Activated CD4-positive, CD25-positive, alpha-beta regulatory T cell treated with anti-CD3 and anti-CD28 coated beads, Interleukin-2, amount 50 U/mL, for 16 hours (primary cell): Measurements from ENCODE around the gene STARD3.
A peak's percentile ranks its signal among the peaks of the same experiment; 100 is the strongest.

Experiments
- DNase-seq: peaks from one replicate; pipeline ENCODE4 v3.0.0-alpha.2; 2020; ENCODE audit warnings: low read depth, low spot score

Gene STARD3

DNA sequence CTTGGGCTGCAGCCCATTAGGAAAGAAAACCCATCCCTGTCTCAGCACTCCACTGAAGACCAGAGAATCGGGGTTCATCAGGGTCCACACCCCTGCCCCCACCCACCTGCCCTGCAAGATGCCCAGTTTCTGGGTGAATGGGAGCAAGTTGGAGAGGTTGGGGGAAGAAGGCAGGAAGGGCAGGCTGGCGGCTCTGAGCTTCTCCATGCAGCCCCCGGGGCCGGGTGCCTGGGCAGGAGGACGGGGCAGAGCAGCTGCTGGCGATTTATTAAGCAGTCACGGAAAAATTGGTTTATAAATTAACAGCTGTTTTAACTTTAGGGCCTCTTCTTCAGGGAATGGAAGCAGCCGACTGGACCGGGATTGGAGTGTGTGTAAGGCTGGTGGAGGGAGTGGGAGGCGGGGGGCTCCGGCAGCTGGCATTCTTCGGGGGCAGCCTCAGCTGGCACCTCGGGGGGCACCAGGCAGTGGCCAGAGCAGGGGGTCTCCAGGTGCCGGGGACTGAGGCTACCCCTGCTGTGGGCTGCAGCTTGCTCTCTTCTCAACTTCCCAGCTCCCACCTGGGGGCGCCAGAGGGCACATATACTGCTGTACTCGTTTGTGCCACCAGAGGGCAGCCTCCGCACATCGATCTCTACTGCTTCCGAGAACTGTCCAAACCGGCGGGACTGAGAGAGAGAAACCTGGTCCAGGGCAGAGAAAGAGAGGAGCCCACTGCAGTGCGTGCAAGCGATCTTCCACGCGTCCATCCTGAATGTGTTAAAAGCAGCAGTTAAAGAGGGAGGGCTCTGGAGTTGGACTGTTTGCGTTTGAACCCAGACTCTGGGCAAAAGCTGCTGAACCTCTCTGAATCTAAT, 15.2 kb upstream of the STARD3 start:
- peak; percentile 81 for DNase-seq

DNA sequence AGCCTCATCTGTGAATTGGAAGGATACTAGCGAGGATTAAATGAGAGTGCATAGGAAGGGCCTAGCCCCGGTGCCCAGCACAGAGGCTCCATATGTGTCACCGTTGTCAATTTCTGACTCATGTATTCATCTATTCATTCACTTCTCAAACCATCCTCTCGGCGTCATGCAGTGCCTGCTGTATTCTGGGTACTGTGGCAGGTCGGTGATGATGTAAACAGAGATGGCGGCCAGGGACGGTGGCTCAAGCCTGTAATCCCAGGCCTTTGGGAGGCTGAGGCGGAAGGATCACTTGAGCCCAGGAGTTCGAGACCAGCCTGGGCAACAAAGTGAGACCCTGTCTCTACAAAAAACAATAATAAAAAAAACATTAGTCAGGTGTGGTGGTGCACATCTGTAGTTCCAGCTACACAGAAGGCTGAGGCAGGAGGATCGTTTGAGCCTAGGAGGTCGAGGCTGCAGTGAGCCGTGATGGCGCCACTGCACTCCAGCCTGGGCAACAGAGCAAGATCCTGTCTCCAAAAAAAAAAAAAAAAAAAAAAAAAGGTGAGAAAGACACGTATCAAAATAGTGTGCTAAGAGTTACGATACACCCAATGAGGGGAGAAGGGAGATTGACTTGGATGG, 14.5 kb upstream of the STARD3 start:
- no peak for DNase-seq

DNA sequence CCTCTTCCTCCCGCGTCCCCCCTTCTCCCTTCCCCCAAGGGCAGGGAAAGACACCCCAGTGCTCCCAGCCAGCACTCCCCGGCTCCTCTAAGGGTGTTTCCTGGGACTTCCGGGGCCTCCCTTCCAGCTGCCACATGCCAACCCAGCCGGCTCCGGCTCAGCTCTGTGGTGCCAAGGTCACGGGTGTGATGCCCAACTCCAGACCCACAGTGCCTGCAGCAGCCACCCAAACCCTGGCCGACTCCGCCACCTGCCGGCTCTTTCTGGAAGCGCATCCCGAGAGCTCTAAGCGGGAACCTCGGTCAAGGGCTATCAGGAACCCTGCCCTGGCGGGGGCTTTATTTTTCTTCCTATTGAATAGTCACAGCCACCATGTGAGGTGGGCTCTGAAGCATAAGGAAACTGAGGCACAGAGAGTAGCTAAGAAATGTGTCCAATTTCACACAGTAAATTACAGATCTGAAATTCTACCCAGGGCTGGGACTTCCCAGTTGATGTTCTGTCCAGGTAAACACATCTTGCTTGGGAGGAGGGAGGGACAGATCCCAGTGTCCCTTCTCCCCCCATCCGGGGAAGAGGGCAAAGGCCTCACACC, 13.5 kb upstream of the STARD3 start:
- DNase-seq, result peak; percentile 74

DNA sequence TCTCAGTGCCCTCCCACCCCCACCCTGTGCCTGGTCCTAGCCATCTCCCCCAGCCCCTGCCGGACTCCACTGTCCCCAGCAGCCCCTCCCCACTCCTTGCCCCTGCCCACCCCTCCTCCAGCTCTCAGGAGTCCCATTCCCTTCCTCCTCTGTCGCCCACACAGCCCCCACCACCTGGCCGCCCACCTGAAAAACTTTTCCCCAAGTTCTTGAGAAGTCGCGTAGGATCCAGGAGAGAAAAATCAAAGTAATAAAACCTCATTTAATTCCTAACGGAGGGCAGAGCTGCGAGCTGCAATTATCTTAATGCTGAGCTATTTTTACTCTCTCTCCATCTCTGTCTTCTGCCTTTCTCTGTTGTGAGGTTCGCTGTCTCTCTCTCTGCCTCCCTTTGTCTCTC, 12.6 kb upstream of the STARD3 start:
- no peak for DNase-seq

DNA sequence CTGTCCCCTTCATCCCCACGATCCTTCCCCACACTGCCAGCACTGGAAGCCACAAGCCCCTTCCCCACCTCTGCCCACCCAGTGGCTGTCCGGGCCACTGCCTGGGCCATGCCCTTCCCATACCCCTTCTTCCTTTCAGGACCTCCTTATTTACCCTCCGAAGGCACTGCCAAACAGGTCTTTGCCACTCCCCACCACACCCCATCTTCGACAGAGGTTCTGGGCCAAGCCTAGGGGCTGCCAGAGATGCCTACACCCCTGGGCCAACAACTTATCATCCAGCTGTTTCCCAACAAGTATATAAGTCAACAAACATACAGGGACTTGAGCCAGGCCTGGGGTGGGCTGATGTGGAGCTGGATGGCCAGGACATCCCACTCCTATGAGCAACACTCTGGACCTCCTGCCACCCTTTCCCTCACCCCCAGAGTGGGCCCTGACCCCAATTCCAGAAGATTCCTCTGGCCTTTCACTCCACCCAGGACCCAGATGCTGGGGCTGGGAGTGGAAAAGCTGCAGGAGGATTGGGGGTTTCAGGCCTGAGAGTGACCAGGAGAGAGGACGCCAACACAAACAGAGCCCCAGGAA, 11.7 kb upstream of the STARD3 start:
- DNase-seq, result no peak

DNA sequence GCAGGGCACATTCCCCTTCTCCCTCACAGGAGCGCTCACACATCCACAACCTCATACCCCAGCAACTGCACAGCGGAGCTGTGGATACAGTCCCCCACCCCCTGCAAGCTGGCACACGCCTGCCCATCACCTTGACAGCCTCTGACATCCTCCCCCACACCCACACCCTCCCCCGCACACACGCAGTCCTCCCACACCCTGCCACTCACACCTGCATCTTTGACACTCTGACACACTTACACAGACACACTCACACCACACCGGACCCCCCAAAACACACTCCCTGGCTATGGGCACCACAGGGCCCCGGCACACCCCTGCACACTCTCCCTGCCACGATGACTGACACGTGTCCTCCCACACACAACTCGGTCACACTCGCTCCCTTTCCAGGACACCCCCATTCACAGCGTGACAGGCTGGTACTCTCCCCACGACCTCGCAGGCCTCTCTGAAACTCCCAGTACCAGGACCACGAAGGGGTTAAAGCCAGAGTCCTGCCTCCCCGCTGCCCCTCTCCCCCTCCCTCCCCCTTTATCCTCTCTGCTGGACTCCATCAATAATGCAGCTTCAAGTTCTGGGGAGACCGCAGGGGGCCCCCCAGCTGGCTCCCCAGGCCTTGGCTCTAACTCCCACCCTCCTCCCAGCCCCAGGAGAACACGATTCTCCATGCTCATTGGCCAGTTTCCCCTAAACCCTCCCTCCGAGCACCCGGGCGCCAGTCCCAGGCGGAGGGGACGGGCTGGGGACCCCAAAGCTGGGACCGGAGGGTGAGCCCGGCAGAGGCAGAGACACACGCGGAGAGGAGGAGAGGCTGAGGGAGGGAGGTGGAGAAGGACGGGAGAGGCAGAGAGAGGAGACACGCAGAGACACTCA, 10.5 kb upstream of the STARD3 start, which contains the start of gene PPP1R1B:
TSS of gene PPP1R1B (plus strand) at position 782 of the 876 bp plus-strand sequence. CDS start 441 bp downstream, outside the sequence.
- DNase-seq, result no peak

DNA sequence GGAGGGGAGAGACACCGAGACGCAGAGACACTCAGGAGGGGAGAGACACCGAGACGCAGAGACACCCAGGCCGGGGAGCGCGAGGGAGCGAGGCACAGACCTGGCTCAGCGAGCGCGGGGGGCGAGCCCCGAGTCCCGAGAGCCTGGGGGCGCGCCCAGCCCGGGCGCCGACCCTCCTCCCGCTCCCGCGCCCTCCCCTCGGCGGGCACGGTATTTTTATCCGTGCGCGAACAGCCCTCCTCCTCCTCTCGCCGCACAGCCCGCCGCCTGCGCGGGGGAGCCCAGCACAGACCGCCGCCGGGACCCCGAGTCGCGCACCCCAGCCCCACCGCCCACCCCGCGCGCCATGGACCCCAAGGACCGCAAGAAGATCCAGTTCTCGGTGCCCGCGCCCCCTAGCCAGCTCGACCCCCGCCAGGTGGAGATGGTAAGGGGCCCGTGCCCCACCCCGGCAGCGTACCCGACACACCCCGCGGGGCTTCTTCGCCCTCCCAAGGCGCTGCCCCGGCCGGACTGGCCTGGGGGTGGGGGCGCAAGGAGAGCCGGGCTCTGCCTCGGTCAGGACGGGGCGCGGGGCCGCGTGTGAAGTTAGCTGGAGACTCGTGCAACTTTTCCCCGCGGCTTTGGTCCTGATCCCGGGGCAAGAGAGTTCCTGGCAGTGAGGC, 9.8 kb upstream of the STARD3 start:
- DNase-seq, result no peak

DNA sequence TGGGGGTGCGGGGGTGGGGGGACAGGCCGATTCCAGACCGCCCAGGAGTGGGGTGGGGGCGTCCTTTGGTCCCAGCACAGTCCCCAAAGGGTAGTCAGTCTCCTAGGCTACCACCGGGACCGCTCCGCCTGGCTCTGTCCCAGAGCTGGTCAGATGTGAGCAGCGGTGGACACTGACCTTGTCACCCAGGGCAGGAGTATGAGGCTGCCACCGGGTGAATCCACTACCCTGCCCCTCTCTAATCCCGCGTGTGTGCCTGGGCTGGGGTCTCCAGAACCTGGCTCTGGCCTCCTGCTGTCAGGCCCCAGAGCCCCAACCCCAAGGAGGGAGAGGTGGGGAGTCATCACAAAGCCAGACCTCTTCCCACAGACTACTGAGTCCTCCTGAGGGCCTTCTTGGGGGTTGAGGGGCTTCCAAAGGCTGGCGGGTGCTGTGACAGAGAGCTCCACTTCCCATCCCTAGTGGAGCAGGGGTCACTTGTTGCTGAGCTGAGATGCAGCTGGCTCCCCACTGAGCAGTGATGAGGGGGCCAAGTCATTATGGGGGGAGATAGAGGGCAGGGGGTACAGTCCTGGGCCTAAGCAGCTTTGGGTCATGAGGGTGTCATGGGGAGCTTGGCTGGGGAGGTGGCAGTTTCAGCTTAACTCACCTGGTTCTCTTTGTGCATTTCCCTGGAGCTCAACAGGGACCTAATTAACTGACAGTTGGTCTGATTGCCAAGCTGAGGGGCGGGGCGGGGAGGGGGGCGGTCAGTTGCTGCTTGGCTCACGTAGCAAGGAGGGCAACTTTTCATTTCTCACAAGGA, 9.0 kb upstream of the STARD3 start:
- DNase-seq, result no peak

DNA sequence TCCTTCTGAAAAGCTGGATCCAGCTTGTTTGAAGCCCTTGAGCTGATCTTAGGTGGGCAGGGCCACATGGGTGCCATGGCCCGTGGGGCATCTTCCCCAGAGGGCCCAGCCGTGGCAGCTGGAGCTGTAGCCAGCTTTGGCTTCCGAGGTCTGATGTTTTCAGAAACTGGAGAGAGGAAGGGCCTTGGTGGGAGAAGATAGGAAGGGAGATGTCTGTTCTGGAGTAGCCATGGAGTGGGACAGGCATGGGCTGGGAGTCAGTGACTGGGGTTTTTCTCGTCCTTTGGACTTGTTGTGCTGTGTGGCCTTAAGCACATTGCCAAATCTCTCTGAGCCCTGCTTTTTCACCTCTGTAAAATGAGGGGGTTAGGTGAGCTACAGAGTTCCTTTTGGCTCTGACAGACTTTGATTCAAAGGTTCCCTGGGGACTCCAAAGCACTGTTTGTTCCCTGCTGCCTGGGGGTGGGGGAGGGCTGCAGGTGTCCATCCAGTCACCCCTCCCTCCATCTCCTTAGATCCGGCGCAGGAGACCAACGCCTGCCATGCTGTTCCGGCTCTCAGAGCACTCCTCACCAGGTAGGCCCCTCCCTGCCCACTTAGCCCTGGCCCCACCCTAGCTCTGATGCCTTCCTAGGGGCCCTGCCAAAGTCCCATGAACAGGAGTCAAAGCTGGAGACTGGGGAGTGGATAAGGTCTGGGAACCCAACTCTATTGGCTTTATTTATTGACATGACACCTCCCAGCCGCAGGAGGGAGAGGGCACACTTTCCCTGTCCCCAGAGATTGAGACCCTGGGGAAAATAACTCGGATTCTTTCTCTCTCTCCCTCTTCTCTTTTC, 8.1 kb upstream of the STARD3 start:
- DNase-seq, result no peak

DNA sequence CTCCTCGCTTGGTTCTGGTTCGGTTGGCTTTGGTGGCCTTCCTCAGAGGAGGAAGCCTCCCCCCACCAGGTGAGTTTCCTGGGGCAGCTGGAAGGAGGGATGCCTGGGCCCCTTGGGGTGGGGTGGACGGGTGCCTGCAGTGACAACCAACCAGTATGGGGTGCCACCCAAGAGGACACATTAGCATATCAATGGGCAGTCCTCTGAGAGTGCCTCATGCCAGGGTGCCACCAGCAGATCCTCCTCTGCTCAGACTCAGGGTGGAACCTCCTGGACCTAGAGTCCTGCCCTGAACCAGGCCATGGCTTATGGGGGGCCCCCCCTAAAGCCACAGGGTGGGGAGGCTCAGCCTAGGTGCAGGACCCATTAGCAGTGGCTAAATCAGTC, 7.5 kb upstream of the STARD3 start:
- no peak for DNase-seq

DNA sequence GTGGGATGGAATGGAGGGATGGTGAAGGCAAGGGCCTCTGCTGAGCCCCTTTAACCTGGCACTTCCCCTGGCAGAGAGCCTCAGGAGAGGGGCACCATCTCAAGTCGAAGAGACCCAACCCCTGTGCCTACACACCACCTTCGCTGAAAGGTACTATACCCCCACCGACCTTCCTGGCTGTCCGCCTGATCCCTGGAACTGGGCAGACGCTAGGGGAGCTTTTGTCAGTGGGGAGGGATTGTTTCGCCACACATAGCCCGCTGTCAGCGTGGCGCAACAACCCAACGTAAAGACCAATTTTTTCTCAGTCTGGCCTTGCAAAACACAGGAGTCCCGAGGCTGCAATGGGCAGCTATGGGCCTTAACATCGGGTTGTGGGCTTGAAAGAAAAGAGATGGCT, 7.0 kb upstream of the STARD3 start:
- no peak for DNase-seq

DNA sequence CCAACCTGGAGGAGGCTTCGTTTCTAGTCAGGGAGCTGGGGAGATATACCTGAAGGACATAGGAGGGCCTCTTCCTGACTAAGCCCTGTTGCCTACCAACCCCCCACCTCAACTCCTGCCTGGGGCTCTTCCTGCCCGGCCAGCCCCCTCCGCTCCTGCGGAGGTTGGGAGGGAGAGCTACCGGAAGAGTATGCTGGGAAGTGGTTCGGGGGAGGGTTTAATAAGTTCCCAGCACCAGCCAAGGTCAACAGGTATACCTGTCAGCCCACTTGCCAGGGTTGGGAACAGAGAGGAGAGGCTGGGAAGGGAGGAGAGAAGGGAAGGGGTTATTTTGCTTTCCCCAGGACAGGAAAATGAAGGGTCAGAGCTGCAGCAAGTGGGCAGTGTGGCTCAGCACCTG, 5.5 kb upstream of the STARD3 start:
- no peak for DNase-seq

DNA sequence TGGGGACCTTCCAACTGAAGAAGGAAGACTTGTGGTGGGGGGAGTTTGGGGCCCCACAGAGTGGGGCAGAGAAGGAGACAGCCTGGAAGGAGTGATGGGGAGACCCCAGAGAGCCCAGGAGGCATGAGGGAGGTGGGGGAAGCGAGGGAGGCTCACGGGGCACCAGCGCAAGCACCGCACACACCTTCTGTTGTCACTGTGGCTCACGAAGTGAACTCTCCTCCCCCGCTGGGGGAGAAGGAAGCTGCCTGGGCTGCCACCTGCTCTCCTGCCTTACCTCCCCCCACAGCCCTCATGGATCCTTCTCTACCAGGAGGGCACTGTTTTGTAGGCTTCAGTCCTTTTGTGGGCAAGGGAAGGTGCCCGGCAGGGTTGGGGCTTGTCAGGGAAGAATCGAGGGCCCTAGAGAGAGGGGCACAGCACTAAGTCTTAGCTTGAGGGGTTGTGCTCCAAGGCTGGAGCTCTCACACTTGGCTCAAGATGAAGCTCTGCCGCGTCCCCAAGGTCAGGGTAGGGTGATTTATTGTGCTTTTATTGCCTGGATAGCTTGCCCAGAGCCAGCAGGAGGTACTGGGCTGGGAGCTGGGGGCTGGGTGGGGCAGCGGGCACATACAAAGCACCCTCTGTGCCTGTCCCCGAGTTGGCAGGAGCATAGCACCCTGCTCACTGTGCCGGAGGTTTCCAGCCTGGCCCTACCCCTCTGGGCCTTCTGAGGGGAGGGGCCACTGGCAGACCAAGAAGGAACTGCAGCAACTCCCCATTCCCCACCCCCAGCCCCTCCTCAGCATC, 4.6 kb upstream of the STARD3 start:
- DNase-seq, result no peak

DNA sequence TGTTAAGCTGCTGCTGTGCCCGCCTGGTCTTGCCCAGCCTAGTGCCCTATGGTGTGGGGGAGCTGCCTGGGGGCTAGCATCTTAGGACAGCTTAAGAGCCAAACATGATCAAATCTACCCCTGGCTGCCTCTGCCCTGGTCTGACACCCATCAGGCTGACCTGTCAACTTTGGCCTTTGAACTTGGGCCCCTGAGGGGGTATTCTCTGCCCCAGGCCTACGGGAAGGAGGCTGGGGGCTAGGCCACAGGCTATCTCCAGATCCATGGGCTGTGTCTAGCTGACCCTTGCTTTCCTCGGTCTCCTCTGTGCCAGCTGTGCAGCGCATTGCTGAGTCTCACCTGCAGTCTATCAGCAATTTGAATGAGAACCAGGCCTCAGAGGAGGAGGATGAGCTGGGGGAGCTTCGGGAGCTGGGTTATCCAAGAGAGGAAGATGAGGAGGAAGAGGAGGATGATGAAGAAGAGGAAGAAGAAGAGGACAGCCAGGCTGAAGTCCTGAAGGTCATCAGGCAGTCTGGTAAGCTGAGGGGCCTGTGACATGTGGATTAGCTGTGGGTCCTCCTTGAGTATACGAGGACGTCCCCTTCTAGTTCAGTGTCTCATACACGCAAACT, 3.3 kb upstream of the STARD3 start:
- DNase-seq, result no peak

DNA sequence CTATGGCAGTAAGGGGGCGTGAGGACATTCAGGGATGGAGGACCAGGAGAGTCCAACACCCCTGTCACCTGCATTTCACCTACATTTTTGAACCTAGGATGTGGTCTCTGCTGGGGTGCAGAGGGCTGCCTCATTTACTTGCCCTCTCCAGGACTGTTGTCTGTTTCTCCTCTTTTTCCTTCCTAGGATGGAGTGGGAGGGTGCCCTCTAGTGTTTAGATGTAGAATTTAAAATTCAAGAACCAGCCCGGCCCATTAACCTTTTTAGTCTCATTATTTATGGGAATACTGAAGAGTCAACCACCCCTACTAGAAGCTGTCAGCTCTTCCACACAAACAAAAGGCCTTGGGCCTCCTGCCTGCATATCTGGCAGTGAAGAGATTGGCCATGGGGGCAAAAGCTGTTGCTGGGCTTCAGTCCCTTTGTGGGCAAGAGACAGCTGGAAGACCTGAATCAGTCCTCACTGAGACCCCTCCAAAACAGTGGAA, 2.5 kb upstream of the STARD3 start:
- DNase-seq, result no peak

DNA sequence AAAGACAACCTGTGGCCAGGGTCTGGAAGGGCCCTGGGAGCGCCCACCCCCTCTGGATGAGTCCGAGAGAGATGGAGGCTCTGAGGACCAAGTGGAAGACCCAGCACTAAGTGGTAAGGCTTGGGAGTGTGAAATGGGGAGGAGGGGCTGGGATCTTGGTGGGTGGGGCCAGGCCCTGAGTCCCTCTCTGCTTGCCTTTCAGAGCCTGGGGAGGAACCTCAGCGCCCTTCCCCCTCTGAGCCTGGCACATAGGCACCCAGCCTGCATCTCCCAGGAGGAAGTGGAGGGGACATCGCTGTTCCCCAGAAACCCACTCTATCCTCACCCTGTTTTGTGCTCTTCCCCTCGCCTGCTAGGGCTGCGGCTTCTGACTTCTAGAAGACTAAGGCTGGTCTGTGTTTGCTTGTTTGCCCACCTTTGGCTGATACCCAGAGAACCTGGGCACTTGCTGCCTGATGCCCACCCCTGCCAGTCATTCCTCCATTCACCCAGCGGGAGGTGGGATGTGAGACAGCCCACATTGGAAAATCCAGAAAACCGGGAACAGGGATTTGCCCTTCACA, 1.2 kb upstream of the STARD3 start:
- DNase-seq, result no peak

DNA sequence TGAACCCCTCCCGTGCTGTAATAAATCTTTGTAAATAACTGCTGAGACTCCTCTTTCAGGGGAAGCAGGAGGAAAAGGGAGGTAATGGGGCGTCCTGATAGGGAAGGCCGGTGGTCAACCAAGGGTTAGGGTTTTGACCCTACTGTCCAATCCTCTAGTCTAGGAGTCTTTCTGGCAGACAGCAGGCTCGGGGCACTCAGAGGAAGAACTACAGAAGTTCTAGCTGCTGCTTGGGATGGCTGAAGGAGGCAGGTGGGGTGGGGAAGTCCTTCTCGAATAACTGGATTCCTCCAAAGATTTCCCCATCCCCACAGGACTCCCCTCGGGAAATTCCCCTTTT, 387 bp upstream of the STARD3 start:
- no peak for DNase-seq

DNA sequence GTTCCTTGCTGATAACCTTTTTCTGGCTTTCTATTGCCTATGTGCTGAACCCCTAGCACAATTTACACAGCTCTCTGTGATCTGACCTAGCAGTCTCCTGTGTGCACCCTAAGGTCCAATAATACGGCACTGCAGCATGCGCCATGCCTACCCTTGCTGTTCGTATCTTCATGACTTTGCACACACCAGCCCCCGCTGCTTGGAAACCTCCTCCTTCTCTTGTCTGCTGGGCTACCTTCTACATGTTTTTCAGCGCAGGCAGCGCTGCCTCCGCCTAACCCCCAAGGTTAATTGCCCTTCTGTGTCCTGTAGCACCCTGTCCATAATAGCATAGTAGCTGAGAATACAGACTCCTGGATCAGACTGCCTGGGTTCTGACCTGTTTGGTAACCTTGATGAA, 1.4 kb downstream of the STARD3 start:
- DNase-seq, result no peak
